ENCODE results near the gene USP4.

GRCh38 chr3:49349348-49350114 lies 9.7 kb upstream of the USP4 start:
- TF ChIP-seq, protein P1, sequence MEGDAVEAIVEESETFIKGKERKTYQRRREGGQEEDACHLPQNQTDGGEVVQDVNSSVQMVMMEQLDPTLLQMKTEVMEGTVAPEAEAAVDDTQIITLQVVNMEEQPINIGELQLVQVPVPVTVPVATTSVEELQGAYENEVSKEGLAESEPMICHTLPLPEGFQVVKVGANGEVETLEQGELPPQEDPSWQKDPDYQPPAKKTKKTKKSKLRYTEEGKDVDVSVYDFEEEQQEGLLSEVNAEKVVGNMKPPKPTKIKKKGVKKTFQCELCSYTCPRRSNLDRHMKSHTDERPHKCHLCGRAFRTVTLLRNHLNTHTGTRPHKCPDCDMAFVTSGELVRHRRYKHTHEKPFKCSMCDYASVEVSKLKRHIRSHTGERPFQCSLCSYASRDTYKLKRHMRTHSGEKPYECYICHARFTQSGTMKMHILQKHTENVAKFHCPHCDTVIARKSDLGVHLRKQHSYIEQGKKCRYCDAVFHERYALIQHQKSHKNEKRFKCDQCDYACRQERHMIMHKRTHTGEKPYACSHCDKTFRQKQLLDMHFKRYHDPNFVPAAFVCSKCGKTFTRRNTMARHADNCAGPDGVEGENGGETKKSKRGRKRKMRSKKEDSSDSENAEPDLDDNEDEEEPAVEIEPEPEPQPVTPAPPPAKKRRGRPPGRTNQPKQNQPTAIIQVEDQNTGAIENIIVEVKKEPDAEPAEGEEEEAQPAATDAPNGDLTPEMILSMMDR (IDR thresholded peaks at IDR 0.05) = no peak
- TF ChIP-seq POLR2A (IDR thresholded peaks at IDR 0.05) = no peak

All from esophagus squamous epithelium (tissue), 4 donors.